ENCODE data around the gene RECQL5.

DNA sequence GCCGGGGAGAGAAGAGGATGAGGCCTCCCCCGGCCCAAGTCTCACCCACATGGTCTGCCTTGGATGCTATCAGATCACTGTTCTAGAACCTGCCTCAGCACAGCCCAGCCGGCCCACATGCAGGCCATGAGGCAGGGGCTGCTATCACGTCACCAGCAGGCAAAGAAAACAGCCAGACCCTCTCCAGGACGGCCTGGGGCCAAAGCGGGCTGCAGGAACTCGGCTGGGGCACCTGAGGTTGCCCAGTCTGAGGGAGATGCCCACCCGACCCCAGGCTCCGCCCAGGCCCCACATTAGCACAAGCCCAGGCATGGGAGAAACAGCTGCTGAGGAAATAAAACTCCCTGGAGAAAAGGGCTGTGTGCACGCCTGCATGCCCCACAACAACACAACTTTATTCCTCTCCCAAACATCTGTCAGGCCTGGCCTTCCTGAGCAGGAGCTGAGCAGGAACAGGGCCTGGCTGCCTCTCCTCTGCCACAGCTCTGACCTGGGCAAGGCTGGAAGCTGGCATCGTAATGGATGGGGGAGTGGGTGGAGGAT, 40.4 kb downstream of the RECQL5 start:
- no peak for TF ChIP-seq EZH2 (IDR thresholded peaks at IDR 0.05; ENCODE audit: low read length, missing control alignments)
- TF ChIP-seq, protein P1, sequence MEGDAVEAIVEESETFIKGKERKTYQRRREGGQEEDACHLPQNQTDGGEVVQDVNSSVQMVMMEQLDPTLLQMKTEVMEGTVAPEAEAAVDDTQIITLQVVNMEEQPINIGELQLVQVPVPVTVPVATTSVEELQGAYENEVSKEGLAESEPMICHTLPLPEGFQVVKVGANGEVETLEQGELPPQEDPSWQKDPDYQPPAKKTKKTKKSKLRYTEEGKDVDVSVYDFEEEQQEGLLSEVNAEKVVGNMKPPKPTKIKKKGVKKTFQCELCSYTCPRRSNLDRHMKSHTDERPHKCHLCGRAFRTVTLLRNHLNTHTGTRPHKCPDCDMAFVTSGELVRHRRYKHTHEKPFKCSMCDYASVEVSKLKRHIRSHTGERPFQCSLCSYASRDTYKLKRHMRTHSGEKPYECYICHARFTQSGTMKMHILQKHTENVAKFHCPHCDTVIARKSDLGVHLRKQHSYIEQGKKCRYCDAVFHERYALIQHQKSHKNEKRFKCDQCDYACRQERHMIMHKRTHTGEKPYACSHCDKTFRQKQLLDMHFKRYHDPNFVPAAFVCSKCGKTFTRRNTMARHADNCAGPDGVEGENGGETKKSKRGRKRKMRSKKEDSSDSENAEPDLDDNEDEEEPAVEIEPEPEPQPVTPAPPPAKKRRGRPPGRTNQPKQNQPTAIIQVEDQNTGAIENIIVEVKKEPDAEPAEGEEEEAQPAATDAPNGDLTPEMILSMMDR (conservative IDR thresholded peaks at IDR 0.05 in 1 of 2, IDR thresholded peaks at IDR 0.05 in 1 of 2; ENCODE audit: low read depth in 1 of 2, low read length in 2 of 2) = no peak

Data from fibroblast of lung (primary cell).